ENCODE results near the gene ZNRF2. TPM values are rescaled to one million over a fixed set of nuclear protein-coding genes. Genes with fewer than 3 reads are reported as not detected.
"Not testable (repeated sequence)": the region's sequence is repeated elsewhere in the genome, so short reads cannot be mapped to it uniquely, and the experiment has no call there.

ZNRF2 gene
- total and polyA plus RNA-seq, 2 donors (not counting 3 experiments of a cell fraction or from before 2014, with no cell fraction given), result 1.4 to 5.9 TPM

- H3K36me3 ChIP-seq (ENCODE audit: control insufficient read depth in 2 of 2, extremely low read depth in 1 of 2, insufficient read depth in 2 of 2, low read length in 2 of 2), result no peaks in the 10 kb centered on the region
- H3K4me3 ChIP-seq (replicated peaks in 1 of 3; ENCODE audit: insufficient read depth in 1 of 3, low read depth in 1 of 3, low read length in 3 of 3), result peak overlapping the region in 1 of 3 experiments; percentile 82
- H2AFZ ChIP-seq (ENCODE audit: low read depth, low read length), result no peak overlapping the region
- peaks cover 19% of the 10 kb centered on the region for H3K4me1 ChIP-seq (ENCODE audit: control insufficient read depth, extremely low read depth, insufficient read depth, low read length)
- no peaks in the 10 kb centered on the region for H3K27me3 ChIP-seq (ENCODE audit: control insufficient read depth in 2 of 2, insufficient read depth in 2 of 2, low read length in 2 of 2)
- intact Hi-C loops (cut with micrococcal nuclease), result loop anchor here (10.0 kb wide), 1 partner anchor 218 kb away; the partner anchor contains the start of gene GGCT
- ChIA-PET POLR2A (no interaction called here), CTCF (interaction anchor here (1.1 kb wide), 1 partner anchor 14 kb away, joined by 4 read pairs; no protein-coding TSS in a partner anchor)
- no peak overlapping the region for H3K27ac ChIP-seq (ENCODE audit: insufficient read depth, low read depth, low read length)
- FAIRE-seq, result no peak
- DNase-seq (ENCODE audit: low read depth, low spot score), result no peak
- no peaks in the 10 kb centered on the region for H4K20me1 ChIP-seq (replicated peaks; ENCODE audit: control insufficient read depth, extremely low read depth, insufficient read depth, low read length)
- peaks cover 8% of the 10 kb centered on the region for H3K79me2 ChIP-seq (ENCODE audit: control insufficient read depth, insufficient read depth, low read length)
- H3K9me3 ChIP-seq (replicated peaks; ENCODE audit: control insufficient read depth, insufficient read depth, low read length), result no peaks in the 10 kb centered on the region
- dilution Hi-C loops (cut with MboI; ENCODE audit: extremely low pct_ligation_motif_present, low sequenced_read_pairs), result no loop called here
- no peaks in the 10 kb centered on the region for H3K9me1 ChIP-seq (replicated peaks; ENCODE audit: control insufficient read depth, extremely low read depth, insufficient read depth, low read length)
- TF ChIP-seq CTCF (IDR thresholded peaks at IDR 0.05; ENCODE audit: extremely low read depth in 1 of 2, insufficient read depth in 1 of 2, low read depth in 1 of 2, low read length in 2 of 2) (no peak), MAX (IDR thresholded peaks at IDR 0.05; ENCODE audit: insufficient read depth, insufficient read length) (no peak), POLR2AphosphoS5 (IDR thresholded peaks at IDR 0.05; ENCODE audit: insufficient read depth, low read depth, low read length) (no peak), GATA2 (IDR thresholded peaks at IDR 0.05; ENCODE audit: insufficient read depth, insufficient read length, low read depth, low read length) (no peak), EZH2 (IDR thresholded peaks at IDR 0.05; ENCODE audit: borderline replicate concordance, low read depth, low read length, severe bottlenecking) (no peak), MYC (IDR thresholded peaks at IDR 0.05; ENCODE audit: low read depth, low read length) (no peak), JUN (IDR thresholded peaks at IDR 0.05; ENCODE audit: borderline replicate concordance, insufficient read depth, insufficient read length, low read depth) (no peak)
- H3K4me2 ChIP-seq (ENCODE audit: insufficient read depth, low read length), result peak overlapping the region; percentile 57
- BruUV-seq (replicated peaks), result no TSS peak
- no peak overlapping the region for H3K9ac ChIP-seq (replicated peaks; ENCODE audit: extremely low read depth, insufficient read depth, low read length)
These were observed 2.4 kb downstream of the ZNRF2 start for GRCh38 chr7:30286749-30287148.

GRCh38 chr7:30287625-30288024 lies 3.2 kb downstream of the ZNRF2 start:
- intact Hi-C loops (cut with micrococcal nuclease), result loop anchor here (10.0 kb wide), 1 partner anchor 217 kb away; the partner anchor contains the start of gene GGCT
- POLR2A ChIA-PET; H3K4me3 ChIP-seq (replicated peaks in 1 of 3; ENCODE audit: insufficient read depth in 1 of 3, low read depth in 1 of 3, low read length in 3 of 3); H3K9me1 ChIP-seq (replicated peaks; ENCODE audit: control insufficient read depth, extremely low read depth, insufficient read depth, low read length); H4K20me1 ChIP-seq (replicated peaks; ENCODE audit: control insufficient read depth, extremely low read depth, insufficient read depth, low read length); H3K27ac ChIP-seq (ENCODE audit: insufficient read depth, low read depth, low read length); H3K9ac ChIP-seq (replicated peaks; ENCODE audit: extremely low read depth, insufficient read depth, low read length); H3K9me3 ChIP-seq (replicated peaks; ENCODE audit: control insufficient read depth, insufficient read depth, low read length); H3K27me3 ChIP-seq (ENCODE audit: control insufficient read depth in 2 of 2, insufficient read depth in 2 of 2, low read length in 2 of 2); H3K79me2 ChIP-seq (ENCODE audit: control insufficient read depth, insufficient read depth, low read length); BruUV-seq (replicated peaks); H3K36me3 ChIP-seq (ENCODE audit: control insufficient read depth in 2 of 2, extremely low read depth in 1 of 2, insufficient read depth in 2 of 2, low read length in 2 of 2); H2AFZ ChIP-seq (ENCODE audit: low read depth, low read length); dilution Hi-C loops (cut with MboI; ENCODE audit: extremely low pct_ligation_motif_present, low sequenced_read_pairs); H3K4me2 ChIP-seq (ENCODE audit: insufficient read depth, low read length): not testable (repeated sequence)
- H3K4me1 ChIP-seq (ENCODE audit: control insufficient read depth, extremely low read depth, insufficient read depth, low read length), result peaks cover 19% of the 10 kb centered on the region
- FAIRE-seq, result peak; percentile 35
- DNase-seq (ENCODE audit: low read depth, low spot score), result peak; percentile 8
- CTCF ChIA-PET, result interaction anchor here (1.2 to 1.3 kb wide), 2 partner anchors 12 to 124 kb away, joined by 4 to 5 read pairs; no protein-coding TSS in a partner anchor

- H3K9ac ChIP-seq (replicated peaks; ENCODE audit: extremely low read depth, insufficient read depth, low read length); POLR2A ChIA-PET; H3K79me2 ChIP-seq (ENCODE audit: control insufficient read depth, insufficient read depth, low read length); H2AFZ ChIP-seq (ENCODE audit: low read depth, low read length); FAIRE-seq; H3K4me3 ChIP-seq (replicated peaks in 1 of 3; ENCODE audit: insufficient read depth in 1 of 3, low read depth in 1 of 3, low read length in 3 of 3); H3K4me2 ChIP-seq (ENCODE audit: insufficient read depth, low read length); dilution Hi-C loops (cut with MboI; ENCODE audit: extremely low pct_ligation_motif_present, low sequenced_read_pairs); H4K20me1 ChIP-seq (replicated peaks; ENCODE audit: control insufficient read depth, extremely low read depth, insufficient read depth, low read length); H3K36me3 ChIP-seq (ENCODE audit: control insufficient read depth in 2 of 2, extremely low read depth in 1 of 2, insufficient read depth in 2 of 2, low read length in 2 of 2); DNase-seq (ENCODE audit: low read depth, low spot score); H3K9me1 ChIP-seq (replicated peaks; ENCODE audit: control insufficient read depth, extremely low read depth, insufficient read depth, low read length); H3K9me3 ChIP-seq (replicated peaks; ENCODE audit: control insufficient read depth, insufficient read depth, low read length); H3K27me3 ChIP-seq (ENCODE audit: control insufficient read depth in 2 of 2, insufficient read depth in 2 of 2, low read length in 2 of 2); BruUV-seq (replicated peaks); H3K27ac ChIP-seq (ENCODE audit: insufficient read depth, low read depth, low read length): not testable (repeated sequence)
- CTCF ChIA-PET, result interaction anchor here (1.0 to 1.4 kb wide), 3 partner anchors 14 to 125 kb away, joined by 3 to 6 read pairs (median 4); no protein-coding TSS in a partner anchor
- intact Hi-C loops (cut with micrococcal nuclease), result loop anchor here (10.0 kb wide), 1 partner anchor 215 kb away; the partner anchor contains the start of gene GGCT
- peaks cover 16% of the 10 kb centered on the region for H3K4me1 ChIP-seq (ENCODE audit: control insufficient read depth, extremely low read depth, insufficient read depth, low read length)
These were observed 5.2 kb downstream of the ZNRF2 start for GRCh38 chr7:30289634-30290033.

All from endothelial cell of umbilical vein (primary cell).